Stimulated activated CD4-positive, alpha-beta T cell treated with anti-CD3 and anti-CD28 coated beads, Interleukin-4, amount 100 ng/mL, for 48 hours (primary cell): Measurements from ENCODE around the gene ASF1B.

Source experiments
- DNase-seq, 2 donors: peaks; one replicate each; pipeline ENCODE4 v3.0.0-alpha.2; 2020; ENCODE audit warnings: low read depth in 2 of 2

ASF1B gene

DNA sequence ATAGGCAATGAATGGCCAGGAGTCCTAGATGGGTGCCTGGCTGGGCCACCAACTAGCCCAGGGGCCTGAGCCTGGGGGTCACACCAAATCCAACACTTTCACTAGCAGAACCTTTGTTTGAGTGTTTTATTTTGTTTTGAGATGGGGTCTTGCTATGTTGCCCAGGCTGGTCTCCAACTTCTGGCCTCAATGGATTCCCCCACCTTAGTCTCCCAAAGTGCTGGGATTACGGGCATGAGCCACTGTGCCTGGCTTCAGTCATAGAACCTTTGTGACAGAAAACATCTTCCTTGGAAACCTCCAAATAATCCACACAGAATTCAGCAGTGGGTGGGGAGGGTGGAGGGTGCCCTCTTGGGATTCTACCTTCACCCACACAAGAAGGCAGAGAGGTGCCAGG is 24.9 kb downstream of the ASF1B start:
- no peak for DNase-seq

- no peak for DNase-seq
Observed at GRCh38 chr19:14110650-14111049, 25.7 kb downstream of the ASF1B start.

DNA sequence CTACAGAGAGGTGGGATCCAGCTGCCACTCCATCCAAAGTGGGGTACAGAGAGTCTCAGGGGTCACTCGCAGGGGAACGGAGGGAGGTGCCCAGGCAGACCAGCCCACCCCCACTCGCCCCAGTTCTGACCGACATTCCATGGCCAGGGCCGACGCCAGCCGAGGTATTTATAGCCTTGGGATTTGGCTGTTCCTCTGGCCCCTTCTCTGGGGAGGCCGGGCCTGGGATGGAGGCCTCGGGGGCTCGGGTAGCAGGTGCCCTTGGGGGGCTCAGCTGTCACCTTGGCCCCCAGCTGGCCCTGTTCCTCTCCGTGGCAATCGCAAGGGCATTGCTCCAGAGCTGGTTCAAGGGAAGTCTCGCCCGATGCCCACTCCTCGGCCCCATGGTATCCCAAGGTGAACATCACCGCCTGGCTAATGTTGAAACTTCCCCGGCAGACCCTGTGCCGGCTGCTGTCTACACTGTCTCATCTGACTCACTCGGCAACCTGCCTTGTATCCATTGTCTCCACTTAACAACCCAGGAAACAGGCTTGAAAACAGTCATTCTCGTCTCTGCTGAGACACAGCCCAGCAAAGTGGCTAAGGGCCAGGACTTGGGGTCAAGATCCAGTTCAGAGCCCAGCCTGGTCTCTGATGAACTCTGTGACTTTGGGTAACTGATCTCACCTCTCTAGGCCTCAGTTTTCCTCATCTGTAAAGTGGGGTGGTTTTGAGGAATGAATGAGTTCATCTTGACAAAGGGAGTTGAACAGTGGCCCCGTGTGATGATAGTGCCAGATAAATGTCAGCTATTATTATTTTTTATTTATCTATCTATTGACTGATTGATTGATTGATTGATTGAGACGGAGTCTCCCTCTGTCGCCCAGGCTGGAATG is 28.6 kb downstream of the ASF1B start:
- no peak for DNase-seq

DNA sequence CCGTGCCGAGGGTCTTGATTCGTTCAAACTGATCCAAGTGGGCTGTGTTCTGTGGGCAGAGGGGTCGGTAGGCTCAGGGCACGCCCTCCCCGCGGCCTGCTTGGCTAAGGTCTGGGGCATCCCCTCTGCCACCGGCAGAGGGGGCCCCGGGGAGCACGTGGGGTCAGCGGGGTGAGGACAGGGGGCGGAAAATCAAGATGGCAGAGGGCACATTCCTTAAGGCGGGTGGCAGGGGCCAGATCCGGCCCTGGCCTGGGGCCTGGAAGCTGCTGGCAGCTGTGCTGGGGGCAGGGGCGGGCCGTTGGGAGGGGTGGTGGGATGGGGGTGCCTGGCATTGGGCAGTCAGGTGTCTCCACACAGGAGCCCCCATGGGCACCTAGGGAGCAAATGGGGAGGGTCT is 29.5 kb downstream of the ASF1B start:
- no peak for DNase-seq

- no peak for DNase-seq
Observed at GRCh38 chr19:14105680-14106079, 30.7 kb downstream of the ASF1B start.

DNA sequence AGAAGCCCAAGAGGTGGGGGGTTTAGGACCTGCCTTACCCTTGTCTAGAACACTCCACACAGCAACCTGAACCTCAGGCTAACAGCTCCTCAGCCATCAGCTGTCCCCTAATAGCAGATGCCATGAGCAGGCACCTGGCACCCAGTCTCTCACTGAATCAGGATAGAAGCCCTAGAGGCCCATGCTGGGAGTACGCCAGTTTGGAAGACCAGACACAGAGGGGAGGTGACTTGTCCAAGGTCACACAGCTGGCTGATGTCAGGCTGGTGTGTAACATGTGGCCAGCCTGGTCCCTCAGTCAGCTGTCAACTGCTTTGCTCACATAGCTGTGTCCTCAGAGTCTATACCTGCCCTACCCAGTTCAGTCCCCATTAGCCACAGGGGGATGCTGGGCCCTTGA is 33.1 kb downstream of the ASF1B start:
- DNase-seq: no peak

GRCh38 chr19:14102756-14103155 is 33.6 kb downstream of the ASF1B start:
- DNase-seq: no peak

- no peak for DNase-seq
Observed at GRCh38 chr19:14102102-14102696, 34.2 kb downstream of the ASF1B start.

DNA sequence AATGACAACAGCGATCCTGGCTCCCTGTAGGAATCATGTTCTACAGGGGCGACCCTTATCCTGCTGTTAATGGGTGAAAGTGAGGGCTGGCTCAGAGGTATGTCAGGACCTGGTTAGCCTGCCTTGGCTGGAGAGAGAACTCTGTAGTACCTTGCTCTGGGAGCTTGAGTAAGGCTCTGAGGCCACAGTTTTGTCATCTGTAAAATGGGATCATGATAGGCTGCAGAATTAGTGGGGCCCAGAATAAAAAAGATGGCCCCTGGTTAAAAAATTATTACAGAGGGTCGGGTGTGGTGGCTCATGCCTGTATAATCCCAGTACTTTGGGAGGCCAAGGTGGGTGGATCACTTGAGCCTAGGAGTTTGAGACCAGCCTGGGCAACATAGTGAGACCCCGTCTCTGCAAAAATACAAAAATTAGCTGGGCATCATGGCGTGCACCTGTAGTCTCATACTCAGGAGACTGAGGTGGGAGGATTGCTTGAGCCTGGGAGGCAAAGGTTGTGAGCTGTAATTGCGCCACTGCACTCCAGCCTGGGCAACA is 35.3 kb downstream of the ASF1B start:
- DNase-seq: no peak

DNA sequence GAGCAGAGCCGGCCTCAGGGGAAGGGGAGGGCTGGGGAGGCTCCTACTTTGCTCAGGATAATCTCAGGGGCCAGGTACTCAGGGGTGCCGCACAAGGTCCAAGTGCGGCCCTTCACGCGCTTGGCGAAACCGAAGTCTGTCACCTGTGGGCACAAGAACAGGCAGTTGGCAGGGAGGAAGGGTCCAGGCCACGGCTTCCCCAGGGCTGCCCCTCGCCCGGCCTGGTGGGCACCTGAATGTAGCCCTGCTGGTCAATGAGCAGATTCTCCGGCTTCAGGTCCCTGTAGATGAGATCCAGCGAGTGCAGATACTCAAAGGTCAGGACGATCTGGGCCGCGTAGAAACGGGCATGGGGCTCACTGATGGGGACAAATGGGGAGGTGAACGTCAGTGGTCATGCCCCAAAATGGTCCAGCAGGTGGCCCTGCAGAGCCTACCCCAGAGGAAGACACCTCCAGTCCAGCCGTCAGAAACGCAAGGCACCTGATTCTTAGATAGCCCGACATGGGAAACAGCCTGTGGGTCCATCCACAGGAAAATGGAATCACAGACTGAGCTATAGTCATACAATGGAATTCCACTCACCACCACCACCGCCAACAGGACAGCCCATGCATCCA is 38.7 kb downstream of the ASF1B start:
- no peak for DNase-seq

DNA sequence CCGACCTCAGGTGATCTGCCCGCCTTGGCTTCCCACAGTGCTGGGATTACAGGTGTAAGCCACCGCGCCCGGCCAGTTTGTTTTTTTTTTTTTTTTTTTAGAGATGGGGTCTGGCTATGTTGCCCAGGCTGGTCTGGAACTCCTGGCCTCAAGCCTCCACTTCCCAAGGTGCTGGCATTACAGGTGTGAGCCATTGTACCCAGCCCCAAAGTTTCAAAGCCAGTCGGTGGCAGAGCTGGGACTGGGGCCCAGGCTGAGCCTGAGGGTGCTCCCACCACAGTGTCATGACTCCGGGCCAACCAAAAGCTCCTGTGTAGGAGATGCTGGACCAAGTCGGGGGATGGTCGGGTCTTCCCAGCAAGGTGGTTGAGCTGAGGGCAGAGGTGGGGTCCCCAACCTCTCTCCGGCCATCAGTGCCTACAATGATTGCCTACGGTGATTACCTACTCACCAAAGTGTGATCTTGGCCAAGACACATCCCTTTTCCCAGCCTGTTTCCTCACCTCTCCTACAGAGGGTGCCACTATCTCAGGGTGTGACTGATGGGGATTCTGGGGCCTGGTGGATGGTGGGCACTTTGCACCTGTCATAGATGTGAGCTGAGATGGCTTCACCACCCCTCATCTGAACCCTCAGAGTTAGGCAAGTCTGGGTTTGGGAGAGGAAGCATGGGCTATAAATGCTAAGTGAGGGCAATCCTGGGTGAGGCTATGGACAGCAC is 40.0 kb downstream of the ASF1B start:
- DNase-seq: no peak

DNA sequence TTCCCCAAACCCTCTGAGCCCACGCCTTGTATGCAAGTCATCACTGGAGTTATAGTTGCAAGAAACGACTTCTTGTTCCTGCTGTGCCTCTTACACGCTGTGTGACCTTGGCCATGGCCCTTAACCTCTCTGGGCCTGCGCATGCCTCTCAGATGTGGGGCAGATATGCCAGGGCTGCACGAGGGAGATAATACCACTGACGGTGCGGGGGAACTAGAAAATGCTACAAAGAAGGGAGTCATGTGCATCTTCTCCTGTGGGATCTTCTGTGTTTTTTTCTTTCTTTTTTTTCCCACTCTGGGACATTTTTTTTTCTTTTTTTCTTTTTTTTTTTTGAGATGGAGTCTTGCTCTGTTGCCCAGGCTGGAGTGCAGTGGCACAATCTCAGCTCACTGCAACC is 41.5 kb downstream of the ASF1B start:
- no peak for DNase-seq

GRCh38 chr19:14093117-14093823 is 43.1 kb downstream of the ASF1B start:
- DNase-seq: no peak

GRCh38 chr19:14091813-14092462 is 44.5 kb downstream of the ASF1B start:
- no peak for DNase-seq

DNA sequence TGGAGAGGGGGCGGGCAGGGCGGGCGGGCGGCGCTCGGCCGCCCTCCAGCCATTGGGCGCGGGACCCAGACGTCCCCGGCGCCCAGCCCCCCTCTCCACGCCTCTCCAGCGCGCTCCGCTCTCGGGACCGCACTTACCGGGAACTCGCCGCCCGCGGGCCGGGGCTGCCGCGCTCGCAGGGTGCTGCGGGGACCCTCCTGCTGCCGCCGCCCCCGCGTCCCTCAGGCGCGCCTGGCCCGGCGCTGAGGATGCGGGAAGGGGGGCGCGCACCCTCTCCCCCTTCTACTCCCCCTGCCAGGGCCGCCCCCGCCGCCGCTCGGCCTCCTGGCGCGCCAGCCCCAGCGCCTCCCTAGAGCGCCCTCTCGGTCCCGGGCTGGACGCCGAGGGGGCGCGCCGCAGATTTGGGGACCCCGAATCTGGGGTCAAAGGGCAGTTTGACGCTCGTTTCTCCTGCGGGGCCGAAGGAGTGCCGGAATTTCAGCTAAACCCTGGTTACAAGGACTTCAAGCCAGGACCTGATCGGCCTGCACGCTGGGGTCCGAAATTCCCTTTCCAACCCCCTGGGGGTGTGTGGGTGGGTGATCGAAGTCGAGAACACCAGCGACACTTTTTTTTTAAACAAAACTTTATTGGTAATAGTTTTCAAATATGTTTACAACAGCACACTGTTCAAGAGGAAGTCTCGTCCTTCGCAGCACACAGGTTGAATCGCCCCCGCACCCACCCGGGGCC is 45.1 kb downstream of the ASF1B start:
- DNase-seq: peak in 1 of 2 donors; percentile 68

DNA sequence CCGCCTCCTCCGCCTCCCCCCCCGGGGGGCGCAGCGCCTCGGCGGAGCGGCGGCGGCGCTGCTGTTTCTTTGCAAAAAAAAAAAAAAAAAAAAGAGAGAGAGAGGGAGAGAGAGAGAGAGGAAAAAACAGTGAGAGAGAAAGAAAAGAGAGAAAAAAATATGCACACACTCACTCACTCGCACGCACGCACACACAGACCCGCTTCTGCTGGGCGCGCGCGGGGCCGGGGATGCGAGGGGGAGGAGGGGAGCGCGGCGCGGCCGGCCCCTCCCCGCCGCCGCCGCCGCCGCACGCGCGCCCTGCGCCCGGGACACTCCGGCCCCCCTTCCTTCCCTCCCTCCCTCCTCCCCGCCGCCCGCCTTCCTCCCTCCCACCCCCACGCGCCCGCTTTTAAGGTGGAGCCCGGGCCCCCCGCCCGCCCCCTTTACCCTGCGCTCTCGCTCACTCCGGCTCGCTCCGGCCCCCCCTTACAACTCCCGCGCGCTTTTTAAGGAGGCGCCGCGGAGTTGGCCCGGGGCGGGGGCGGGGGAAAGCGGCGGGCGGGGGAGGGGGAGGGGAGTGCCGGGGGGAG is 45.8 kb downstream of the ASF1B start, which contains the start of gene SAMD1:
SAMD1 (minus strand) TSS at position 243 of the 572 bp plus-strand sequence.
- peak; percentile 71 to 80 for DNase-seq

GRCh38 chr19:14089662-14090508 is 46.5 kb downstream of the ASF1B start:
- no peak for DNase-seq

DNA sequence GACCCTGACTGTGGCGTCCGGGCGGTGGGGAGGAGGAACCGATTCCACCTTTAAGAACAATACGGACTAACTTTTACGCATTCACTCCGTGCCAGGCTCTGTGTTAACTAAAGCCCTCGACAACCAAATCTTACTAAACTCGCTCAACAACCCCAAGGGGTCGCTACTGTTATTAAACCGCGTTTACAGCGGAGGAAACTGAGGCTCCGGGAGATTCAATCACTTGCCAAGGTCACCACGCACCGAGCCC is 47.1 kb downstream of the ASF1B start:
- DNase-seq: no peak
